Ramos (cell line): ENCODE results near the gene PCYOX1L.

Experiments used
- in situ Hi-C: fragments of 300-500 bp; cut with MboI; formaldehyde crosslinking; loops from one replicate; pipeline ENCODE4 v1.14.3; 2022; ENCODE audit warnings: low sequenced_read_pairs; ENCODE audit not compliant: unreplicated experiment

Gene PCYOX1L

GRCh38 chr5:149357370-149358293 lies at the start of gene PCYOX1L:
Gene PCYOX1L, plus strand, starts transcription at chr5:149358046. Its CDS starts 23 bp downstream, at chr5:149358069.
- in situ Hi-C loops: no loop called here

- in situ Hi-C loops: loop anchor here (25.0 kb wide), 1 partner anchor 253 kb away; the partner anchor contains the start of gene CSNK1A1
These were observed 48.5 kb upstream of the PCYOX1L start for GRCh38 chr5:149309354-149309753.

DNA sequence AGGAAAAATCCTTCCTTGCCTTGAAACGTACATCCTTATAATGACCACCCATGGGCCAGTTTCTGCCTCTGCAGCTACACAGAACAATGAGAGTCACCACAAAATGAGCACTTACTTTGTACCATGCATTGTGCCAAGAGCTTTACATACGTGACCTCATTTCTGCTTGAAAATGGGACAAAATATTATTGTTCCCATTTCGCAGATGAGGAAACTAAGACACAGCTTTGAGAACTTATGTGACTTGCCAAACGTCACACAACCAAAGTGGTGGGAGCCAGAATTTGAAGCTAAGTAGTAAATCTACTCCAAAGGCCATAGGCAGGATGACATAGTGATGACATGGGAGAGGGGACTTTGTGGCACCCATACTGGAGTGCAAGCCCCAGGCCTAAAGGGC lies 47.4 kb upstream of the PCYOX1L start:
- in situ Hi-C loops: loop anchor here (25.0 kb wide), 1 partner anchor 252 kb away; the partner anchor contains the start of gene CSNK1A1

GRCh38 chr5:149310947-149311658 lies 46.7 kb upstream of the PCYOX1L start:
- in situ Hi-C loops: loop anchor here (25.0 kb wide), 1 partner anchor 251 kb away; the partner anchor contains the start of gene CSNK1A1

DNA sequence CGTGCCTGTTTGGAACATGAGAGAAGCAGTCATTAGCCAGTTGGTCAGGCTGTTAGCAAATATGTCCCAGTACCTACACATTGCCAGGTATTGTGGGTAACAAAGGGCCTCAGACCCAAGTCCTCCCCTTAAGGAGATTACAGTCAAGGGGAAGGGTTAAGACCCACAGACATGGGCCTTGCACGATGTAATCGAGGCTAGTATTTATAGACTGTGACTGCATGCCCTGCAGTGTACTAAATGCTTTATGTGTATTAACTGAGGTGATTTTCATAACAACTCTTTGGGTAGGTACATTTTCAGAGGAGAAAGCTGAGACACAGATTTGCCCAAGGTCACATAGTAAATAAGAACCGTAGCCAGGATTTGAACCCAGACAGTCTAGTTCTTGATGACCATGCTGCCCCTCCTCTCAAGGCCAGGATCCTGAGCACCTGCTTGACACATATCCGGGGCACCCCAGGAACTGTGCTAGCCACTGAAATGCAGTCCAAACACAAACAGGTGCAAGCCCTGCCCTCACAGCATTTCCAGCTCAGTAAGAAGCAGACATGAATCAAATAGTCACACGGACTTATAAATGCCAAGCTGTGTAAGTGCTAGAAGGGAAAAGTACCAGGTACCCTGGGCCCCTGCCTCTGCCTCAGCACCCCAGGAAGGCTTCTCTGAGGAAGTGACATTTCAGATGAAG lies 44.5 kb upstream of the PCYOX1L start:
- in situ Hi-C loops: loop anchor here (25.0 kb wide), 1 partner anchor 249 kb away; the partner anchor contains the start of gene CSNK1A1

DNA sequence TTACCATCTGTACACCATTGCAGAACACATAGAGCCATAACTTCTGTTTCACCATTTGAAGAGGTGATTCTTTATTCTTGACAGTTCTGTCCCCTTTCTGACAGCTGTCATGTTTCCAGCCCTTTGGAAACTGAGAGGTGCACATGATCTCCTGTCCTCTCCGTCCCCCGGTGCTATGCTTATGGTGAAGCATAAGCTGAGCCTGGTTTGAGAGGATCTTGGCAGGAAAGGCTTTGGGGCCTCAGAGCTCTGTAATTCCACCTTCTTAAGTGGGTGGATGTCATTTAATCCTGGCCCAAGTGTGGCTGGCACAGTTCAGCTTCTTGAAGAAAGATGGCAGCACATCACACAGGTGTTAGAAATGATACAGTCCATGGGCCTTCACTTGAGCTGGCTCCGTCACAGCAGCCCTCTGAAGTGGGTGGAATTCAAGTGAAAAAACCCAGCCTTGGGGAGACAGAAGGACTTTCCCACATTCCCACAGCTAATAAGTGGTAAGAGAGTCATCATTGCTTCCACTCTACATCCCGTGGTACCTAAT lies 43.2 kb upstream of the PCYOX1L start:
- in situ Hi-C loops: loop anchor here (25.0 kb wide), 1 partner anchor 248 kb away; the partner anchor contains the start of gene CSNK1A1

GRCh38 chr5:149315753-149316152 lies 42.1 kb upstream of the PCYOX1L start:
- in situ Hi-C loops: loop anchor here (25.0 kb wide), 1 partner anchor 247 kb away; the partner anchor contains the start of gene CSNK1A1

- in situ Hi-C loops: loop anchor here (25.0 kb wide), 1 partner anchor 245 kb away; the partner anchor contains the start of gene CSNK1A1
These were observed 40.4 kb upstream of the PCYOX1L start for GRCh38 chr5:149317281-149318048.

- in situ Hi-C loops: loop anchor here (25.0 kb wide), 1 partner anchor 243 kb away; the partner anchor contains the start of gene CSNK1A1
These were observed 38.7 kb upstream of the PCYOX1L start for GRCh38 chr5:149319174-149319573.

DNA sequence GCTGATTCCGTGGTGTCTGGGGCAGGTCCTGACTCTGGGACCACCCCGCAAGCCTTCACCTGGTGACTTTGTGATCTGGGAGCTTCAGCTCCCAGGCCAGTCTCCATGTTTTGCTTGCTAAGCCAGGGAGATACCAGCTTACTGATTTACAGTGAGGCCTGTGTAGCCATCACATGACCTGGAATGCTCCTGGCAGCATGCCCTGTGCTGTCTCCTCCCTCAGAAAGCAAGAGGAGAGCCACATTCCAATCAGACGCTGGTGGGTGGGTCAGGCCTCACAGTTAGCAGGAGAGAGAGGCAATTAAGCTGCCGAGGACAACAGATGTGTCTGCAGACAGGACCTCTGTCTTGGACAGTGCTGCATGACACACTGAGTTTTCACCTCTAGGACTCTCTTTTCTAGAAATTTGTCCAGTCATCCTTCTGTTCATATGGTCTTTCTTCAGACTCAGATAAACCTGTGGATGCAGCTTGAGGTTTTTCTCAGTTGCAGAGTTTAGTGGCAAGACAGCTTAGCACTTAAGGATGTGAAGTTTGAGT lies 37.0 kb upstream of the PCYOX1L start:
- in situ Hi-C loops: loop anchor here (5.0 to 25.0 kb wide), 3 partner anchors 51 to 241 kb away; partner anchors contain the start of gene CSNK1A1

- in situ Hi-C loops: loop anchor here (5.0 to 25.0 kb wide), 3 partner anchors 50 to 240 kb away; partner anchors contain the start of gene CSNK1A1
These were observed 35.3 kb upstream of the PCYOX1L start for GRCh38 chr5:149322518-149322917.

DNA sequence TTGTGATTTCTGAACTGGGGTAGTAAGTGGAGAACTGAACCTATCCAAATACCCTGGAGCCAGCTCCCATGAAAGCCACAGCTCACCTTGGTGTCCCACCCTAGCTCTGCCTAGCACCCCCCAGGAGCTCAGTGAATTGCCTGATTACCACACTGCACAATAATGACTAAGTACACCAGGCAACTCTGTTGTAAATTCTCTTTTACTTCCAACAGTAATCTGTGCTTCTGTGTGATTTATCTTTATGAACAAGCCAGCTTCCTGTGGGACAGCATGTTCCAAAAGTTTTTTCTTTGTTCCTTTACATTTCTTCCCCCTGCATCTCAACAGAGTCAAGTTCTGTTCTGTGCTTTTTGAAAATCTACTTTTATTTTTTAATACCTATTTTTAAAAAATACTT lies 34.6 kb upstream of the PCYOX1L start:
- in situ Hi-C loops: loop anchor here (5.0 to 25.0 kb wide), 3 partner anchors 49 to 239 kb away; partner anchors contain the start of gene CSNK1A1

GRCh38 chr5:149323621-149324205 lies 34.1 kb upstream of the PCYOX1L start:
- in situ Hi-C loops: loop anchor here (5.0 to 25.0 kb wide), 3 partner anchors 49 to 239 kb away; partner anchors contain the start of gene CSNK1A1

DNA sequence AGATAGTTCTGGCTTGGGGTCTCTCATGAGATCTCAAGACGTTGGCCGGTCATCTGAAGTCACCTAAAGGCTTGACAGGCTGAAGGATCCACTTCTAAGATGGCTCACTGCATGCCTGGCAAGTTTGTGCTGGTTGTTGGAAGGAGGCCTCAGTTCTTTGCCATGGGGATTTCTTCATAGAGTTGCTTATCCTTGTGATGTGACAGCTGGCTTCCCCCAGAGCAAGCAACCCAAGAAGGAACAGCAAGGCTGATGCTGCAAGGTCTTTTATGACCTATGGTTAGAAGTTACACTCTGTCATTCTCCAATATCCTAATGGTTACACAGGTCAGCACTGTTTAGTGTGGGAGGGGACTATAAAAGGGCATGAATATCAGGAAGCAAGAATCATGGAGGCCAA lies 33.2 kb upstream of the PCYOX1L start:
- in situ Hi-C loops: loop anchor here (5.0 to 25.0 kb wide), 3 partner anchors 48 to 238 kb away; partner anchors contain the start of gene CSNK1A1

- in situ Hi-C loops: loop anchor here (10.0 kb wide), 1 partner anchor 110 kb away; no protein-coding TSS in a partner anchor
These were observed 32.6 kb upstream of the PCYOX1L start for GRCh38 chr5:149325166-149325735.

GRCh38 chr5:149325894-149326293 lies 32.0 kb upstream of the PCYOX1L start:
- in situ Hi-C loops: loop anchor here (10.0 kb wide), 1 partner anchor 109 kb away; no protein-coding TSS in a partner anchor

DNA sequence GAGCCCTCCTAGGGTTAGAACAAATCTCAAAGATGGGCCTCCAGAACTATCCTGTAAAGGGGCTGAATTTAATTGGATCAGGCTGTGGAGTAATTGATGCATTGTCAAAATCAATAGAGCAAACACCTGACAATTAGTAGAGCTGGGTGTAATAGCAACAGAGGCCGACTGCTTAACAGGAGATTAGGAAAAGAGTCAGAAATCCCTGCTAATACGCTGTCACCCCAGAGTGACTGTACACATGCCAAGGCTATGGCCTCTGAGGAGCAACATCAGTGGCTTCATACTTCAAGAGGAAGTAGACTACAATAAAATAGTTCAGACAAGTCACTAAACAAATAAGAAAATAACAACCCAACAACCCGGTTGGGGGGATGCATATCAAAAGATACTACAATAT lies 31.2 kb upstream of the PCYOX1L start:
- in situ Hi-C loops: loop anchor here (10.0 kb wide), 1 partner anchor 108 kb away; no protein-coding TSS in a partner anchor
